Vagina (tissue), 2 donors: ENCODE measurements around the gene CADM1. TPM values are rescaled to one million over a fixed set of nuclear protein-coding genes. Genes with fewer than 3 reads are reported as not detected.

Source experiments
- DNase-seq, 2 donors: peaks; one replicate each; pipeline ENCODE4 v3.0.0-alpha.2; 2017; ENCODE audit errors: extremely low spot score in 2 of 2
- H3K27ac ChIP-seq: fragments of 200-600 bp; sonication (generic); one replicate; pipeline ENCODE4 v1.5.1; 2019
- H3K27me3 ChIP-seq: fragments of 200-600 bp; sonication (generic); one replicate; pipeline ENCODE4 v1.5.1; 2019
- H3K36me3 ChIP-seq, 2 donors: fragments of 200-600 bp; sonication (generic); one replicate each; pipeline ENCODE4 v1.5.1; 2017 to 2019
- H3K4me1 ChIP-seq: fragments of 200-600 bp; sonication (generic); one replicate; pipeline ENCODE4 v1.5.1; 2019
- H3K4me3 ChIP-seq, 2 donors: fragments of 200-600 bp; sonication (generic); 1 replicate in 1 of 2; 2 replicates in 1 of 2; pipeline ENCODE4 v1.5.1; 2016 to 2019
- H3K9me3 ChIP-seq: fragments of 200-600 bp; sonication (generic); one replicate; pipeline ENCODE4 v1.5.1; 2019
- POLR2A ChIP-seq, 2 donors: fragments of 450-650 bp; IDR thresholded peaks; one replicate each; pipeline ENCODE4 v1.6.1; 2017; ENCODE audit warnings: antibody characterized with exemption in 2 of 2, mild to moderate bottlenecking in 2 of 2, moderate library complexity in 2 of 2
- POLR2AphosphoS5 ChIP-seq, 2 donors: sonication (generic); formaldehyde crosslinking; IDR thresholded peaks; one replicate each; pipeline ENCODE4 v1.9.0; 2017; ENCODE audit warnings: antibody characterized with exemption in 2 of 2, mild to moderate bottlenecking in 2 of 2, low read depth in 1 of 2; ENCODE audit not compliant: insufficient read depth in 1 of 2
- intact Hi-C: fragments of 100-400 bp; cut with DNase I; formaldehyde crosslinking; loops from one replicate; pipeline ENCODE4 v1.15.1; 2023
- total RNA-seq: library from RNA; depleted of rRNA; stranded (reverse); fragments of >200 nt; gene quantifications from one replicate; pipeline ENCODE4 v1.2.3, GENCODE V29; 2016
- TF ChIP-seq, protein P1 (sequence below), 3 experiments: fragments of 450-650 bp in 2 of 3; fragments of 200-600 bp in 1 of 3; sonication (generic) in 1 of 3; IDR thresholded peaks; one replicate each; pipeline ENCODE4 v1.5.1; 2017 to 2019; ENCODE audit warnings: antibody characterized with exemption in 3 of 3, mild to moderate bottlenecking in 2 of 3, moderate library complexity in 2 of 3

CADM1 gene
- total RNA-seq, 1 donor from 2014 or later = 37.1 TPM

GRCh38 chr11:115499891-115500290 is 4.3 kb downstream of the CADM1 start:
- no peak overlapping the region for H3K27ac ChIP-seq
- H3K4me1 ChIP-seq = peaks cover 29% of the 10 kb centered on the region
- H3K9me3 ChIP-seq = no peaks in the 10 kb centered on the region
- no peak for DNase-seq
- H3K4me3 ChIP-seq = no peak overlapping the region
- intact Hi-C loops = no loop called here
- TF ChIP-seq, protein P1, sequence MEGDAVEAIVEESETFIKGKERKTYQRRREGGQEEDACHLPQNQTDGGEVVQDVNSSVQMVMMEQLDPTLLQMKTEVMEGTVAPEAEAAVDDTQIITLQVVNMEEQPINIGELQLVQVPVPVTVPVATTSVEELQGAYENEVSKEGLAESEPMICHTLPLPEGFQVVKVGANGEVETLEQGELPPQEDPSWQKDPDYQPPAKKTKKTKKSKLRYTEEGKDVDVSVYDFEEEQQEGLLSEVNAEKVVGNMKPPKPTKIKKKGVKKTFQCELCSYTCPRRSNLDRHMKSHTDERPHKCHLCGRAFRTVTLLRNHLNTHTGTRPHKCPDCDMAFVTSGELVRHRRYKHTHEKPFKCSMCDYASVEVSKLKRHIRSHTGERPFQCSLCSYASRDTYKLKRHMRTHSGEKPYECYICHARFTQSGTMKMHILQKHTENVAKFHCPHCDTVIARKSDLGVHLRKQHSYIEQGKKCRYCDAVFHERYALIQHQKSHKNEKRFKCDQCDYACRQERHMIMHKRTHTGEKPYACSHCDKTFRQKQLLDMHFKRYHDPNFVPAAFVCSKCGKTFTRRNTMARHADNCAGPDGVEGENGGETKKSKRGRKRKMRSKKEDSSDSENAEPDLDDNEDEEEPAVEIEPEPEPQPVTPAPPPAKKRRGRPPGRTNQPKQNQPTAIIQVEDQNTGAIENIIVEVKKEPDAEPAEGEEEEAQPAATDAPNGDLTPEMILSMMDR (IDR thresholded peaks at IDR 0.05) = no peak
- no peak for TF ChIP-seq POLR2A (IDR thresholded peaks at IDR 0.05)
- H3K27me3 ChIP-seq = no peaks in the 10 kb centered on the region
- no peaks in the 10 kb centered on the region for H3K36me3 ChIP-seq

DNA sequence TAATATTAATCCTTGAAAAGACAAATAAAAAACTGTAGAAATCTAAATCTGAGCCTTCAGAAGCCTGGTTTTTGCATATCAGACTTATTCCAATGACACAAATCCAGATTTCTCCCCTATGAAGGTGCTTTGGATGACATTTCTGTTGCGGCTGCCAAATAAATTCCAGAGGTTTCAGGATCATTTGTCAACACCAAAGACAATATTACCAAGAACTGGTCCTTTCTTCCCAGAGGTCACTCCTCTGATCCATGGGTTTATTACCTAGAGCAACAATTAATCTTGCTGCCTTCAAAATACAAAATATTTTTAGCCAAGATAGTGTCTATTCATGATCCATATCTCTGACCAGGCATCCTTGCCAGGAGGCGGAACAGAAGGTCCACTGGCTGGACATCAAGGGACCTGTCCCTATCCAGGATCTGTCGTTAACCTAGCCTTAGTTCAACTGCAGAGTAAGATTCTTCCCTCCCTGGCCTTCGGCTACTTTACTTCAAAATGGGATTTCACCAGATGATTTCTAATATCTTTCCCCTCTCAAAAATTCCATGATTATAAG is 4.9 kb downstream of the CADM1 start:
- TF ChIP-seq POLR2AphosphoS5 (IDR thresholded peaks at IDR 0.05; ENCODE audit: insufficient read depth in 1 of 2, low read depth in 1 of 2) = no peak
- TF ChIP-seq, protein P1 (IDR thresholded peaks at IDR 0.05) = no peak
- TF ChIP-seq POLR2A (IDR thresholded peaks at IDR 0.05) = no peak
- no peaks in the 10 kb centered on the region for H3K36me3 ChIP-seq
- H3K4me3 ChIP-seq = no peak overlapping the region
- H3K27ac ChIP-seq = no peak overlapping the region
- no peak for DNase-seq
- intact Hi-C loops = no loop called here
- H3K9me3 ChIP-seq = no peaks in the 10 kb centered on the region
- H3K27me3 ChIP-seq = no peaks in the 10 kb centered on the region
- H3K4me1 ChIP-seq = peaks cover 27% of the 10 kb centered on the region

GRCh38 chr11:115498354-115498753 is 5.9 kb downstream of the CADM1 start:
- Histone ChIP-seq H3K4me3 (no peak overlapping the region), H3K4me1 (peaks cover 18% of the 10 kb centered on the region), H3K27me3 (no peaks in the 10 kb centered on the region), H3K27ac (no peak overlapping the region), H3K9me3 (no peaks in the 10 kb centered on the region), H3K36me3 (no peaks in the 10 kb centered on the region)
- DNase-seq = no peak
- intact Hi-C loops = no loop called here
- TF ChIP-seq, protein P1 (IDR thresholded peaks at IDR 0.05) = no peak
- TF ChIP-seq POLR2A (IDR thresholded peaks at IDR 0.05) = no peak
- no peak for TF ChIP-seq POLR2AphosphoS5 (IDR thresholded peaks at IDR 0.05; ENCODE audit: insufficient read depth in 1 of 2, low read depth in 1 of 2)

- no peaks in the 10 kb centered on the region for H3K36me3 ChIP-seq
- no peak for DNase-seq
- H3K4me1 ChIP-seq = peaks cover 7% of the 10 kb centered on the region
- no peak overlapping the region for H3K4me3 ChIP-seq
- intact Hi-C loops = no loop called here
- no peaks in the 10 kb centered on the region for H3K27me3 ChIP-seq
- TF ChIP-seq, protein P1 (IDR thresholded peaks at IDR 0.05) = no peak
- TF ChIP-seq POLR2A (IDR thresholded peaks at IDR 0.05) (no peak), POLR2AphosphoS5 (IDR thresholded peaks at IDR 0.05; ENCODE audit: insufficient read depth in 1 of 2, low read depth in 1 of 2) (no peak)
- no peaks in the 10 kb centered on the region for H3K9me3 ChIP-seq
- no peak overlapping the region for H3K27ac ChIP-seq
Observed at GRCh38 chr11:115497303-115497702, 6.9 kb downstream of the CADM1 start.

DNA sequence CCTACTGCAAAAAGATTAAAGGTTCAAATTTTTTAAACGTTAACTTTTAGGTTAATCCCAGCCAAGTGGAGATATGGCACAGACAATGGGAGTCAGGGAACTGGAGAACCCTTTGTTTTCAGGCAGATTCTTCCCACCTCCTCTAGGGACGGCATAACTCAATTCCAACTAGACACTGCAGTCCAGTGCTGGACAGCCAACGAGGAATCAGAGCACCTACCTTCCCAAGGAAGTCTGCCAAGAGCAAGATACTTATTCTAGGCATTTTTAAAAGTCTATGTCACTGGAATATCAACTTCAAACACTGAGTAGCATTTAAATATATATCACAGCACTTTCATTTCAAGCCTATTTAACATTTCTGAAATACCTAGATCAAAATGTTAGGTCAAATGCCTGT is 7.3 kb downstream of the CADM1 start:
- no peaks in the 10 kb centered on the region for H3K36me3 ChIP-seq
- no peaks in the 10 kb centered on the region for H3K27me3 ChIP-seq
- no peak for DNase-seq
- no peak overlapping the region for H3K27ac ChIP-seq
- peaks cover 3% of the 10 kb centered on the region for H3K4me1 ChIP-seq
- no peaks in the 10 kb centered on the region for H3K9me3 ChIP-seq
- intact Hi-C loops = no loop called here
- no peak for TF ChIP-seq POLR2A (IDR thresholded peaks at IDR 0.05)
- TF ChIP-seq, protein P1 (IDR thresholded peaks at IDR 0.05) = no peak
- no peak for TF ChIP-seq POLR2AphosphoS5 (IDR thresholded peaks at IDR 0.05; ENCODE audit: insufficient read depth in 1 of 2, low read depth in 1 of 2)
- H3K4me3 ChIP-seq = no peak overlapping the region
